ENCODE measurements around the gene BOD1. TPM values are rescaled to one million over a fixed set of nuclear protein-coding genes. Genes with fewer than 3 reads are reported as not detected.

The BOD1 gene
- total and polyA plus RNA-seq, 2 of the 8 experiments (the other 6 are each of a cell fraction or from before 2014, with no cell fraction given): 107 to 149 TPM

DNA sequence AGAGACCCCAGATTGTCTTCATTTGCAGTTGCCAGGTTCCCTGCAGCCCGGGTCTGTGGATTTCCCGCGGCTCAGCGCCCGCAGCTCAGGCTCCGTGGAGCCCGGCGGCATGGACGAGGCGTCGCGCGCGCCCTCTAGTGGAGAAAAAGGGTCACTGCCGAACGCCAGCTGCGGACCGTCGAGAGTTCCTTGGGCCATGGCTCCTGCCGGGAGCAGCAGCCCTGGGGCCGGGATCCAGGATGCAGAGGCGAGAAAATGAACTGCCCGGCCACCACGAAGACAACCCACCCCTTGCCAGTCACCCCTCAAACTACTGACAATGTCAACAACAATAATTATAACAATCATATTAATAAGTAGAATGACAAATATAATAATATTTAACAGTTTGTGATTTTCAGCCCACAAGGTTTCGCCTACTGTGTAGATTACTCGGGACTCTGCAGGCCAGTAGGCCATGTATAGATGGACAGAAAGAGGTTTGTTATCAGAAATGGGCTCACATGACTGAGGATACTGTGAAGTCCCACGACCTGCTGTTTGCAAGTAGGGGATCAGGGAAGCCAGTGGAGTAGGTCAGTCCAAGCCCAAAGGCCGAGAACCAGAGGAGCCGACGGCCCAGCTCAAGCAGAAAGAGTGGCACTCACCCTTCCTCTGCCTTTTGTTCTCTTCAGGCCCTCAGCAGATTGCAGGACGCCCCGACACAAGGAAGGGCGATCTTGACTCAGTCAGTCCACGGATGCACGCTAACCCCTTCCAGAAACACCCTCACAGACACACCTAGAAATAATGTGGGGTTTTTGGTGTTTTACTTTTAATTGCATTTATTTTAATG, 43.1 kb downstream of the BOD1 start (continued):
- TF ChIP-seq SIRT6 (IDR thresholded peaks at IDR 0.05; ENCODE audit: low read length) (no peak), TEAD4 (IDR thresholded peaks at IDR 0.05; ENCODE audit: low read depth, low read length) (no peak), POLR2AphosphoS5 (IDR thresholded peaks at IDR 0.05; ENCODE audit: low read depth, low read length) (no peak), NANOG (IDR thresholded peaks at IDR 0.05; ENCODE audit: insufficient read depth, low read depth, low read length, poor library complexity, severe bottlenecking) (no peak), RNF2 (IDR thresholded peaks at IDR 0.05; ENCODE audit: borderline replicate concordance, low read depth, low read length, missing control alignments, poor library complexity, severe bottlenecking) (no peak), HDAC2 (IDR thresholded peaks at IDR 0.05; ENCODE audit: borderline replicate concordance in 1 of 2, low read depth in 2 of 2, low read length in 2 of 2) (no peak), HDAC6 (IDR thresholded peaks at IDR 0.05; ENCODE audit: low read depth, low read length) (no peak), ATF2 (IDR thresholded peaks at IDR 0.05; ENCODE audit: low read length) (no peak), CBX5 (IDR thresholded peaks at IDR 0.05; ENCODE audit: low read depth, low read length) (no peak), YY1 (IDR thresholded peaks at IDR 0.05; ENCODE audit: low read depth, low read length) (peak; percentile 66; the same call in 1 of the 2 replicates), CREB1 (IDR thresholded peaks at IDR 0.05) (peak; percentile 31; the same call in 1 of the 2 replicates), MAX (IDR thresholded peaks at IDR 0.05) (peak; percentile 90), EP300 (IDR thresholded peaks at IDR 0.05; ENCODE audit: borderline replicate concordance in 1 of 2, low read depth in 2 of 2, low read length in 2 of 2) (0 out of 3 replicates have a peak, but pooled peaks of 1 of the 2 experiments have one; percentile 26), BACH1 (IDR thresholded peaks at IDR 0.05; ENCODE audit: low read length) (peak; percentile 24; the same call in 1 of the 2 replicates), JUND (IDR thresholded peaks at IDR 0.05; ENCODE audit: low read length) (no peak), POU5F1 (IDR thresholded peaks at IDR 0.05; ENCODE audit: low read depth, low read length) (no peak), SAP30 (IDR thresholded peaks at IDR 0.05; ENCODE audit: insufficient read depth, insufficient replicate concordance, low read length) (no peak)
- TF ChIP-seq, protein P1, sequence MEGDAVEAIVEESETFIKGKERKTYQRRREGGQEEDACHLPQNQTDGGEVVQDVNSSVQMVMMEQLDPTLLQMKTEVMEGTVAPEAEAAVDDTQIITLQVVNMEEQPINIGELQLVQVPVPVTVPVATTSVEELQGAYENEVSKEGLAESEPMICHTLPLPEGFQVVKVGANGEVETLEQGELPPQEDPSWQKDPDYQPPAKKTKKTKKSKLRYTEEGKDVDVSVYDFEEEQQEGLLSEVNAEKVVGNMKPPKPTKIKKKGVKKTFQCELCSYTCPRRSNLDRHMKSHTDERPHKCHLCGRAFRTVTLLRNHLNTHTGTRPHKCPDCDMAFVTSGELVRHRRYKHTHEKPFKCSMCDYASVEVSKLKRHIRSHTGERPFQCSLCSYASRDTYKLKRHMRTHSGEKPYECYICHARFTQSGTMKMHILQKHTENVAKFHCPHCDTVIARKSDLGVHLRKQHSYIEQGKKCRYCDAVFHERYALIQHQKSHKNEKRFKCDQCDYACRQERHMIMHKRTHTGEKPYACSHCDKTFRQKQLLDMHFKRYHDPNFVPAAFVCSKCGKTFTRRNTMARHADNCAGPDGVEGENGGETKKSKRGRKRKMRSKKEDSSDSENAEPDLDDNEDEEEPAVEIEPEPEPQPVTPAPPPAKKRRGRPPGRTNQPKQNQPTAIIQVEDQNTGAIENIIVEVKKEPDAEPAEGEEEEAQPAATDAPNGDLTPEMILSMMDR (IDR thresholded peaks at IDR 0.05; ENCODE audit: control extremely low read depth in 1 of 3, insufficient read depth in 1 of 3, low read depth in 1 of 3, low read length in 3 of 3): peak; percentile 88 to 95 (median 94)

Data from H1 (cell line).